Stimulated activated CD4-positive, alpha-beta T cell treated with anti-CD3 and anti-CD28 coated beads, TNF-alpha, amount 100 ng/mL, for 24 hours (primary cell): ENCODE data around the gene THRA.
A peak's percentile ranks its signal among the peaks of the same experiment; 100 is the strongest.

Experiments
- DNase-seq, 3 experiments: peaks; one replicate each; pipeline ENCODE4 v3.0.0-alpha.2; 2020; ENCODE audit warnings: low read depth in 3 of 3

THRA gene

GRCh38 chr17:40026816-40027613 is 35.8 kb upstream of the THRA start:
- DNase-seq = peak; percentile 52 to 68 (median 60)

- DNase-seq = no peak
Observed at GRCh38 chr17:40027614-40028012, 35.2 kb upstream of the THRA start.

GRCh38 chr17:40028595-40028994 is 34.2 kb upstream of the THRA start:
- DNase-seq = no peak

- no peak for DNase-seq
Observed at GRCh38 chr17:40031706-40032105, 31.1 kb upstream of the THRA start.

- no peak for DNase-seq
Observed at GRCh38 chr17:40032322-40033320, 30.1 kb upstream of the THRA start.

GRCh38 chr17:40033339-40033738 is 29.4 kb upstream of the THRA start:
- no peak for DNase-seq

- DNase-seq = no peak
Observed at GRCh38 chr17:40034426-40035161, 28.2 kb upstream of the THRA start.

GRCh38 chr17:40035162-40035559 is 27.6 kb upstream of the THRA start:
- no peak for DNase-seq

- no peak for DNase-seq
Observed at GRCh38 chr17:40038882-40039513, 23.8 kb upstream of the THRA start.

GRCh38 chr17:40041196-40041595 is 21.6 kb upstream of the THRA start:
- no peak for DNase-seq

- DNase-seq = no peak
Observed at GRCh38 chr17:40056379-40057015, 6.3 kb upstream of the THRA start.

- DNase-seq = no peak
Observed at GRCh38 chr17:40058186-40058784, 4.5 kb upstream of the THRA start.

- no peak for DNase-seq
Observed at GRCh38 chr17:40058865-40059264, 3.9 kb upstream of the THRA start.

- no peak for DNase-seq
Observed at GRCh38 chr17:40059729-40060475, 2.9 kb upstream of the THRA start.

GRCh38 chr17:40060887-40061608 is 1.7 kb upstream of the THRA start:
- DNase-seq = no peak

- DNase-seq = no peak
Observed at GRCh38 chr17:40061609-40062038, 1.1 kb upstream of the THRA start.

- peak in 1 of 3 experiments; percentile 12 for DNase-seq
Observed at GRCh38 chr17:40063187-40063771, 514 bp downstream of the THRA start.

GRCh38 chr17:40063901-40064531 is 1.3 kb downstream of the THRA start:
- DNase-seq = no peak
